ENCODE results near the gene MRPL22.
"Not testable (repeated sequence)": the region's sequence is repeated elsewhere in the genome, so short reads cannot be mapped to it uniquely, and the experiment has no call there.

The MRPL22 gene

GRCh38 chr5:154995679-154996078 lies 54.8 kb downstream of the MRPL22 start:
- DNase-seq (peak; percentile 8), ATAC-seq (ENCODE audit: insufficient read depth, low read depth) (peak; percentile 59; the same call in 2 of the 3 replicates)
- Histone ChIP-seq H3K9me3 (ENCODE audit: insufficient read depth, low read length, severe bottlenecking) (no peaks in the 10 kb centered on the region), H3K79me2 (ENCODE audit: insufficient read depth, low read length) (no peaks in the 10 kb centered on the region), H3K4me1 (ENCODE audit: insufficient read depth, low read length) (peaks cover 8% of the 10 kb centered on the region), H3K4me2 (ENCODE audit: insufficient read depth, low read length) (no peak overlapping the region), H2AFZ (ENCODE audit: low read depth, low read length) (no peak overlapping the region), H3K4me3 (ENCODE audit: low read depth in 1 of 2, low read length in 2 of 2) (no peak overlapping the region), H4K20me1 (ENCODE audit: insufficient read depth, low read length) (no peaks in the 10 kb centered on the region), H3K27me3 (ENCODE audit: insufficient read depth, low read length, poor library complexity) (no peaks in the 10 kb centered on the region), H3K36me3 (ENCODE audit: insufficient read depth, low read length) (no peaks in the 10 kb centered on the region), H3K27ac (ENCODE audit: low read length) (no peak overlapping the region), H3K9ac (ENCODE audit: low read depth, low read length) (no peak overlapping the region)
- TF ChIP-seq EZH2 (IDR thresholded peaks at IDR 0.05; ENCODE audit: borderline replicate concordance, low read depth, low read length, severe bottlenecking), result no peak
- TF ChIP-seq, protein P1, sequence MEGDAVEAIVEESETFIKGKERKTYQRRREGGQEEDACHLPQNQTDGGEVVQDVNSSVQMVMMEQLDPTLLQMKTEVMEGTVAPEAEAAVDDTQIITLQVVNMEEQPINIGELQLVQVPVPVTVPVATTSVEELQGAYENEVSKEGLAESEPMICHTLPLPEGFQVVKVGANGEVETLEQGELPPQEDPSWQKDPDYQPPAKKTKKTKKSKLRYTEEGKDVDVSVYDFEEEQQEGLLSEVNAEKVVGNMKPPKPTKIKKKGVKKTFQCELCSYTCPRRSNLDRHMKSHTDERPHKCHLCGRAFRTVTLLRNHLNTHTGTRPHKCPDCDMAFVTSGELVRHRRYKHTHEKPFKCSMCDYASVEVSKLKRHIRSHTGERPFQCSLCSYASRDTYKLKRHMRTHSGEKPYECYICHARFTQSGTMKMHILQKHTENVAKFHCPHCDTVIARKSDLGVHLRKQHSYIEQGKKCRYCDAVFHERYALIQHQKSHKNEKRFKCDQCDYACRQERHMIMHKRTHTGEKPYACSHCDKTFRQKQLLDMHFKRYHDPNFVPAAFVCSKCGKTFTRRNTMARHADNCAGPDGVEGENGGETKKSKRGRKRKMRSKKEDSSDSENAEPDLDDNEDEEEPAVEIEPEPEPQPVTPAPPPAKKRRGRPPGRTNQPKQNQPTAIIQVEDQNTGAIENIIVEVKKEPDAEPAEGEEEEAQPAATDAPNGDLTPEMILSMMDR (IDR thresholded peaks at IDR 0.05; ENCODE audit: borderline replicate concordance, extremely low read depth, low read length, poor library complexity, severe bottlenecking), result peak; percentile 59

- Histone ChIP-seq H2AFZ (ENCODE audit: low read depth, low read length) (no peak overlapping the region), H3K27ac (ENCODE audit: low read length) (no peak overlapping the region), H3K4me1 (ENCODE audit: insufficient read depth, low read length) (peaks cover 7% of the 10 kb centered on the region), H3K27me3 (ENCODE audit: insufficient read depth, low read length, poor library complexity) (no peaks in the 10 kb centered on the region), H3K4me3 (ENCODE audit: low read depth in 1 of 2, low read length in 2 of 2) (no peak overlapping the region), H3K4me2 (ENCODE audit: insufficient read depth, low read length) (no peak overlapping the region), H3K36me3 (ENCODE audit: insufficient read depth, low read length) (no peaks in the 10 kb centered on the region), H3K9ac (ENCODE audit: low read depth, low read length) (no peak overlapping the region), H4K20me1 (ENCODE audit: insufficient read depth, low read length) (no peaks in the 10 kb centered on the region), H3K9me3 (ENCODE audit: insufficient read depth, low read length, severe bottlenecking) (no peaks in the 10 kb centered on the region), H3K79me2 (ENCODE audit: insufficient read depth, low read length) (no peaks in the 10 kb centered on the region)
- no peak for TF ChIP-seq EZH2 (IDR thresholded peaks at IDR 0.05; ENCODE audit: borderline replicate concordance, low read depth, low read length, severe bottlenecking)
- TF ChIP-seq, protein P1 (IDR thresholded peaks at IDR 0.05; ENCODE audit: borderline replicate concordance, extremely low read depth, low read length, poor library complexity, severe bottlenecking), result no peak
- DNase-seq, result no peak
- ATAC-seq (ENCODE audit: insufficient read depth, low read depth), result no peak
Measured at GRCh38 chr5:154997746-154998145, 56.9 kb downstream of the MRPL22 start.

DNA sequence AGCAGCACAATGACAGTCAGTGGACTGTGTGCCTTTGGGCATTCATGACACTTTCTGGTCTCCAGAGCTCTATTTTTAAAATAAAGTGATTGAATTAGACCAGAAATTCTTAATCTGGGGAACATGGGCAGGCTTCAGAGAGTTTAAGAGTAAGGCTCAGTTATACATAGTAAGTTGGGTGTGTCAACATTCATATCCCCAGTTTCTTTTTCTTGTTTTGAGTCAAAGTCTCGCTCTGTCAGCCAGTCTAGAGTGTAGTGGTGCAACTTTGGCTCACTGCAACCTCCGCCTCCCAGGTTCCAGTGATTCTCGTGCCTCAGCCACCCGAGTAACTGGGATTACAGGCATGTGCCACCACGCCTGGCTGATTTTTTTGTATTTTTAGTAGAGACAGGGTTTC lies 59.0 kb downstream of the MRPL22 start:
- Histone ChIP-seq H3K27ac (ENCODE audit: low read length) (no peak overlapping the region), H3K36me3 (ENCODE audit: insufficient read depth, low read length) (no peaks in the 10 kb centered on the region), H3K4me2 (ENCODE audit: insufficient read depth, low read length) (no peak overlapping the region), H3K4me3 (ENCODE audit: low read depth in 1 of 2, low read length in 2 of 2) (no peak overlapping the region), H3K9ac (ENCODE audit: low read depth, low read length) (no peak overlapping the region), H2AFZ (ENCODE audit: low read depth, low read length) (no peak overlapping the region), H4K20me1 (ENCODE audit: insufficient read depth, low read length) (no peaks in the 10 kb centered on the region), H3K79me2 (ENCODE audit: insufficient read depth, low read length) (no peaks in the 10 kb centered on the region), H3K9me3 (ENCODE audit: insufficient read depth, low read length, severe bottlenecking) (no peaks in the 10 kb centered on the region), H3K27me3 (ENCODE audit: insufficient read depth, low read length, poor library complexity) (no peaks in the 10 kb centered on the region), H3K4me1 (ENCODE audit: insufficient read depth, low read length) (no peaks in the 10 kb centered on the region)
- TF ChIP-seq EZH2 (IDR thresholded peaks at IDR 0.05; ENCODE audit: borderline replicate concordance, low read depth, low read length, severe bottlenecking), result no peak
- TF ChIP-seq, protein P1 (IDR thresholded peaks at IDR 0.05; ENCODE audit: borderline replicate concordance, extremely low read depth, low read length, poor library complexity, severe bottlenecking), result no peak
- no peak for DNase-seq
- no peak for ATAC-seq (ENCODE audit: insufficient read depth, low read depth)

DNA sequence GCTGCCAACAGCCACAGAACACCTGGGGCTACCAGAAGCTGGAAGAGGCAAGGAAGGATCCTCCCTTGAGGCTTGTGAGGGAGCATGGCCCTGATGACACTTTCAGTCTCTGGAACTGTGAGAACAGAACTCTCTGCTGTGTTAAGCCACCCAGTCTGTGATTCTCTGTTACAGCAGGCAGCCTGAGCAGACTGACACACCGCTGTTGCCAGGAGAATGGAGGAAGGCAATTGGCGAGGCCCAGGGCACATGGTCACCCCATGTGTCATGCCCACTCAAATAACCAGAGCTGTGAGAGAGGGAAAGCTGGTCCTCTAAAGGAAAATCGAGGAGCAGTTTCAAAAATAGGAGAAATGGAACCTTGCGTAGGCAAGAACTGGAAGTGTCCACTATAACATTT lies 60.6 kb downstream of the MRPL22 start:
- Histone ChIP-seq H3K4me3 (ENCODE audit: low read depth in 1 of 2, low read length in 2 of 2) (no peak overlapping the region), H3K4me1 (ENCODE audit: insufficient read depth, low read length) (no peaks in the 10 kb centered on the region), H3K4me2 (ENCODE audit: insufficient read depth, low read length) (no peak overlapping the region), H3K79me2 (ENCODE audit: insufficient read depth, low read length) (no peaks in the 10 kb centered on the region), H3K9ac (ENCODE audit: low read depth, low read length) (no peak overlapping the region), H4K20me1 (ENCODE audit: insufficient read depth, low read length) (no peaks in the 10 kb centered on the region), H3K36me3 (ENCODE audit: insufficient read depth, low read length) (no peaks in the 10 kb centered on the region), H2AFZ (ENCODE audit: low read depth, low read length) (no peak overlapping the region), H3K27me3 (ENCODE audit: insufficient read depth, low read length, poor library complexity) (no peaks in the 10 kb centered on the region), H3K27ac (ENCODE audit: low read length) (no peak overlapping the region), H3K9me3 (ENCODE audit: insufficient read depth, low read length, severe bottlenecking) (no peaks in the 10 kb centered on the region)
- DNase-seq (no peak), ATAC-seq (ENCODE audit: insufficient read depth, low read depth) (no peak)
- no peak for TF ChIP-seq EZH2 (IDR thresholded peaks at IDR 0.05; ENCODE audit: borderline replicate concordance, low read depth, low read length, severe bottlenecking)
- TF ChIP-seq, protein P1 (IDR thresholded peaks at IDR 0.05; ENCODE audit: borderline replicate concordance, extremely low read depth, low read length, poor library complexity, severe bottlenecking), result no peak

DNA sequence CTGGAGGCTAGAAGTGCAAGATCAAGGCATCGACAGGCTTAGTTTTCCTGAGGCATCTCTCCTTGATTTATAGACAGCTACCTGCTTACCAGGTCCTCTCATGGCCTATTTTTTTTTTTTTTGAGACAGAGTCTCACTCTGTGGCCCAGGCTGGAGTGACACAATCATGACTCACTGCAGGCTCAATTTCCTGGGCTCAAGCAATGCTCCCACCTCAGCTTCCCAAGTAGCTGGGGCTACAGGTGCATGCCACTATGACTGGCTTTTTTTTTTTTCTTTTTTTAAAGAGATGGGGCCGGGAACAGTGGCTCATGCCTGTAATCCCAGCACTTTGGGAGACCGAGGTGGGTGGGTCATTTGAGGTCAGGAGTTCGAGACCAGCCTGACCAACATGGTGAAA lies 61.8 kb downstream of the MRPL22 start:
- H3K4me1 ChIP-seq (ENCODE audit: insufficient read depth, low read length); ATAC-seq (ENCODE audit: insufficient read depth, low read depth); H3K9me3 ChIP-seq (ENCODE audit: insufficient read depth, low read length, severe bottlenecking); H3K4me2 ChIP-seq (ENCODE audit: insufficient read depth, low read length); H3K9ac ChIP-seq (ENCODE audit: low read depth, low read length); H3K27ac ChIP-seq (ENCODE audit: low read length); H3K27me3 ChIP-seq (ENCODE audit: insufficient read depth, low read length, poor library complexity); H2AFZ ChIP-seq (ENCODE audit: low read depth, low read length); H3K4me3 ChIP-seq (ENCODE audit: low read depth in 1 of 2, low read length in 2 of 2); DNase-seq; H4K20me1 ChIP-seq (ENCODE audit: insufficient read depth, low read length); H3K79me2 ChIP-seq (ENCODE audit: insufficient read depth, low read length); H3K36me3 ChIP-seq (ENCODE audit: insufficient read depth, low read length): not testable (repeated sequence)
